ENCODE measurements around the gene DLG2. TPM values are rescaled to one million over a fixed set of nuclear protein-coding genes. Genes with fewer than 3 reads are reported as not detected.
"Not testable (repeated sequence)": the region's sequence is repeated elsewhere in the genome, so short reads cannot be mapped to it uniquely, and the experiment has no call there.

The DLG2 gene
- total RNA-seq, 1 donor from 2014 or later = 2.1 TPM

- H3K9me3 Mint-ChIP-seq = no peaks in the 10 kb centered on the region
- peaks cover 18% of the 10 kb centered on the region for H3K27me3 Mint-ChIP-seq (ENCODE audit: low read depth)
- no peak for TF ChIP-seq CTCF (conservative IDR thresholded peaks at IDR 0.05)
- H3K4me1 Mint-ChIP-seq = peaks cover 29% of the 10 kb centered on the region
- peak; percentile 89 for DNase-seq (ENCODE audit: low read depth, low spot score)
- peak within 1 kb of the TSS; percentile 100 for H3K4me3 Mint-ChIP-seq
- peak within 1 kb of the TSS; percentile 99 for H3K27ac Mint-ChIP-seq (ENCODE audit: unreplicated experiment)
- H3K36me3 Mint-ChIP-seq (ENCODE audit: low read depth) = no peaks in the 10 kb centered on the region
These were observed 1.0 kb upstream of the DLG2 start, which contains the start of gene TMEM126B for GRCh38 chr11:85627998-85628770. Gene TMEM126B (plus strand): TSS chr11:85628593. CDS start chr11:85628608, 15 bp downstream.

GRCh38 chr11:85626496-85626895 is 648 bp downstream of the DLG2 start:
- peak overlapping the region; percentile 100 for H3K4me3 Mint-ChIP-seq
- peaks cover 18% of the 10 kb centered on the region for H3K27me3 Mint-ChIP-seq (ENCODE audit: low read depth)
- no peak overlapping the region for H3K27ac Mint-ChIP-seq (ENCODE audit: unreplicated experiment)
- no peak for TF ChIP-seq CTCF (conservative IDR thresholded peaks at IDR 0.05)
- no peaks in the 10 kb centered on the region for H3K36me3 Mint-ChIP-seq (ENCODE audit: low read depth)
- peaks cover 29% of the 10 kb centered on the region for H3K4me1 Mint-ChIP-seq
- no peak for DNase-seq (ENCODE audit: low read depth, low spot score)
- H3K9me3 Mint-ChIP-seq = no peaks in the 10 kb centered on the region

- H3K4me3 Mint-ChIP-seq = no peak overlapping the region
These were observed 6.9 kb downstream of the DLG2 start for GRCh38 chr11:85620256-85620655.

GRCh38 chr11:85619499-85619898 is 7.6 kb downstream of the DLG2 start:
- no peak overlapping the region for H3K27ac Mint-ChIP-seq (ENCODE audit: unreplicated experiment)
- no peaks in the 10 kb centered on the region for H3K36me3 Mint-ChIP-seq (ENCODE audit: low read depth)
- no peak overlapping the region for H3K4me3 Mint-ChIP-seq

More at GRCh38 chr11:85620256-85620655, 6.9 kb downstream of the DLG2 start:
- H3K27me3 Mint-ChIP-seq (ENCODE audit: low read depth) = peaks cover 9% of the 10 kb centered on the region
- DNase-seq (ENCODE audit: low read depth, low spot score) = no peak
- no peaks in the 10 kb centered on the region for H3K4me1 Mint-ChIP-seq
- H3K36me3 Mint-ChIP-seq (ENCODE audit: low read depth) = no peaks in the 10 kb centered on the region
- no peak for TF ChIP-seq CTCF (conservative IDR thresholded peaks at IDR 0.05)
- no peak overlapping the region for H3K27ac Mint-ChIP-seq (ENCODE audit: unreplicated experiment)
- H3K9me3 Mint-ChIP-seq = no peaks in the 10 kb centered on the region

GRCh38 chr11:85611643-85612042 is 15.5 kb downstream of the DLG2 start:
- not testable (repeated sequence) for H3K27me3 Mint-ChIP-seq (ENCODE audit: low read depth); H3K9me3 Mint-ChIP-seq; H3K4me1 Mint-ChIP-seq; H3K36me3 Mint-ChIP-seq (ENCODE audit: low read depth); DNase-seq (ENCODE audit: low read depth, low spot score); H3K4me3 Mint-ChIP-seq; H3K27ac Mint-ChIP-seq (ENCODE audit: unreplicated experiment)

More at GRCh38 chr11:85619499-85619898, 7.6 kb downstream of the DLG2 start:
- peaks cover 5% of the 10 kb centered on the region for H3K27me3 Mint-ChIP-seq (ENCODE audit: low read depth)
- no peak for TF ChIP-seq CTCF (conservative IDR thresholded peaks at IDR 0.05)
- no peak for DNase-seq (ENCODE audit: low read depth, low spot score)
- H3K4me1 Mint-ChIP-seq = no peaks in the 10 kb centered on the region
- no peaks in the 10 kb centered on the region for H3K9me3 Mint-ChIP-seq

GRCh38 chr11:85609286-85609685 is 17.9 kb downstream of the DLG2 start:
- peaks cover 11% of the 10 kb centered on the region for H3K9me3 Mint-ChIP-seq
- DNase-seq (ENCODE audit: low read depth, low spot score); H3K36me3 Mint-ChIP-seq (ENCODE audit: low read depth); H3K27me3 Mint-ChIP-seq (ENCODE audit: low read depth); H3K4me3 Mint-ChIP-seq; H3K27ac Mint-ChIP-seq (ENCODE audit: unreplicated experiment); H3K4me1 Mint-ChIP-seq: not testable (repeated sequence)

GRCh38 chr11:85608621-85609020 is 18.5 kb downstream of the DLG2 start:
- H3K9me3 Mint-ChIP-seq = peaks cover 11% of the 10 kb centered on the region
- H3K4me1 Mint-ChIP-seq; H3K27ac Mint-ChIP-seq (ENCODE audit: unreplicated experiment); DNase-seq (ENCODE audit: low read depth, low spot score); H3K36me3 Mint-ChIP-seq (ENCODE audit: low read depth); H3K27me3 Mint-ChIP-seq (ENCODE audit: low read depth); H3K4me3 Mint-ChIP-seq: not testable (repeated sequence)

- not testable (repeated sequence) for H3K4me3 Mint-ChIP-seq; H3K27me3 Mint-ChIP-seq (ENCODE audit: low read depth); H3K27ac Mint-ChIP-seq (ENCODE audit: unreplicated experiment); H3K36me3 Mint-ChIP-seq (ENCODE audit: low read depth); H3K4me1 Mint-ChIP-seq; DNase-seq (ENCODE audit: low read depth, low spot score)
- H3K9me3 Mint-ChIP-seq = peaks cover 11% of the 10 kb centered on the region
These were observed 20.9 kb downstream of the DLG2 start for GRCh38 chr11:85606237-85606636.
